Choroid plexus epithelial cell (primary cell): ENCODE measurements around the gene PVALB.

Experiments
- DNase-seq: peaks from one replicate; pipeline ENCODE4 v3.0.0-alpha.2; 2010; ENCODE audit warnings: low read depth
- H3K4me3 ChIP-seq: 2 replicates; pipeline ENCODE4 v1.5.1; 2011; ENCODE audit warnings: low read depth, mild to moderate bottlenecking, control low read depth, low read length, moderate library complexity
- TF ChIP-seq, protein P1 (sequence below): conservative IDR thresholded peaks from 2 replicates; pipeline ENCODE4 v1.5.1; 2011; ENCODE audit warnings: low read depth, mild to moderate bottlenecking, control low read depth, inconsistent platforms, low read length, moderate library complexity

PVALB gene

DNA sequence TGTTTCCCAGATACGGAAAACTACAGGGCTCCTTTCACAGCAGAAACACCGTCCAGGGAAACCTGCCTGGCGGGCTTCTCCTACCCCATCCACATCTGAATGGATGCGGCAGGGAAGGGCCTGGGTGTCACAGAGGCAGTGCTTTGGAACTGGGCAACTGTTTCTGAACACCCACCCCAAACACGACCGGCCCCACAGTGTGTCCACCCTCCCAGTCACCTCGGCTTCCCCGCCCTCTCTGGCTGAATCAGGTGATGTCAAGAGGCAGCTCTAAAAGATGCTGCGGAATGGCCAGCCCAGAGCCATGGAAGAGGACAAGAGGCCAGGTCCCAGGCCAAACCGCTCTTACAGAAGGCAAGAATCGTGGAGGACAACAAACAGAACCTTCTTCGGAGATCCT, 62.9 kb downstream of the PVALB start:
- TF ChIP-seq, protein P1, sequence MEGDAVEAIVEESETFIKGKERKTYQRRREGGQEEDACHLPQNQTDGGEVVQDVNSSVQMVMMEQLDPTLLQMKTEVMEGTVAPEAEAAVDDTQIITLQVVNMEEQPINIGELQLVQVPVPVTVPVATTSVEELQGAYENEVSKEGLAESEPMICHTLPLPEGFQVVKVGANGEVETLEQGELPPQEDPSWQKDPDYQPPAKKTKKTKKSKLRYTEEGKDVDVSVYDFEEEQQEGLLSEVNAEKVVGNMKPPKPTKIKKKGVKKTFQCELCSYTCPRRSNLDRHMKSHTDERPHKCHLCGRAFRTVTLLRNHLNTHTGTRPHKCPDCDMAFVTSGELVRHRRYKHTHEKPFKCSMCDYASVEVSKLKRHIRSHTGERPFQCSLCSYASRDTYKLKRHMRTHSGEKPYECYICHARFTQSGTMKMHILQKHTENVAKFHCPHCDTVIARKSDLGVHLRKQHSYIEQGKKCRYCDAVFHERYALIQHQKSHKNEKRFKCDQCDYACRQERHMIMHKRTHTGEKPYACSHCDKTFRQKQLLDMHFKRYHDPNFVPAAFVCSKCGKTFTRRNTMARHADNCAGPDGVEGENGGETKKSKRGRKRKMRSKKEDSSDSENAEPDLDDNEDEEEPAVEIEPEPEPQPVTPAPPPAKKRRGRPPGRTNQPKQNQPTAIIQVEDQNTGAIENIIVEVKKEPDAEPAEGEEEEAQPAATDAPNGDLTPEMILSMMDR, result no peak
- DNase-seq, result no peak
- no peak overlapping the region for H3K4me3 ChIP-seq

DNA sequence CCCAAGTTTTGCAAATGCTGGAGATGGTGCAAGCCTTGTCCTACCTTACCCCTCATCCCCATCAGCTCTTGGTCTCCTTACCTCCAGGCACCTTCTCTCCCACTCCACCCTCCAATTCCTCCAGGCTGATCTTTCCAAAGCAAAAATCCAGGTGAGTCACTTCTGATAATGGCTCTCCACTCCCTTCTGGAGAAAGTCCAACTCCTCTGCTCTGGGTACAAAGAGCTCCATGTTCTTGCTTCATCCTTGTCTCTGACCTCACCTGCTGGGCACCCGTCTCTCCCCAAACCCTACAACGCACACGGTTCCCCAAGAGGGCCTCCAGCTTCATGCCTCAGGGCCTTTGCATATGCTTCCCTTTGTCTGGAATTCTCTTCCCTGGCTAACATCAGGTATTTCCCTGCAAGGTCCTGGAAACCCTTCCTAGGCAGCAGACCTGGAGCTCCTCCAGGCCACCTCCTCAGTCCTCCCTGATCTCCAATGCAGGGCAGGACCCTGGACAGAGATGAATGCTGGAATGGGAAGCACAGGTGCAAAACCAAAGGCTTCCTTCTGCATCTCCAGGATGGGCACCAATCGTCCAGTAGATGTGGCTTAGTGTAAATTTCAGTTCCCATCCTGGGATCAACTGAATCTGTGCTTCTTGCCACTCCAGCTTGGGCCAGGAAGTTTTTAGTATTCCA, 63.6 kb downstream of the PVALB start:
- DNase-seq, result no peak
- TF ChIP-seq, protein P1, result no peak
- no peak overlapping the region for H3K4me3 ChIP-seq
